Activated CD4-positive, alpha-beta memory T cell treated with anti-CD3 and anti-CD28 coated beads for 36 hours (primary cell): ENCODE results near the gene C1QTNF2. TPM values are rescaled to one million over a fixed set of nuclear protein-coding genes. Genes with fewer than 3 reads are reported as not detected.

Experiments
- CTCF ChIA-PET: fragments of 350-600 bp; sonication (Branson Sonifier 250); formaldehyde crosslinking; loops from one replicate; lab custom pipeline; 2021; ENCODE audit warnings: antibody characterized with exemption, inconsistent platforms; lab: Charles Lee
- POLR2A ChIA-PET: fragments of 350-600 bp; sonication (Branson Sonifier 250); formaldehyde crosslinking; loops from one replicate; lab custom pipeline; 2021; ENCODE audit warnings: antibody characterized with exemption; lab: Charles Lee
- DNase-seq: peaks from one replicate; pipeline ENCODE4 v3.0.0-alpha.2; 2020
- H3K27ac Mint-ChIP-seq: one replicate; pipeline ENCODE4 v1.8.0; 2021; ENCODE audit warnings: mixed read lengths
- H3K27me3 Mint-ChIP-seq: one replicate; pipeline ENCODE4 v1.8.0; 2021; ENCODE audit warnings: mixed read lengths
- H3K36me3 Mint-ChIP-seq: one replicate; pipeline ENCODE4 v1.8.0; 2021; ENCODE audit warnings: mixed read lengths
- H3K4me1 Mint-ChIP-seq: one replicate; pipeline ENCODE4 v1.8.0; 2021; ENCODE audit warnings: low read depth, mixed read lengths
- H3K4me3 Mint-ChIP-seq: one replicate; pipeline ENCODE4 v1.8.0; 2021; ENCODE audit warnings: mild to moderate bottlenecking, mixed read lengths
- H3K9me3 Mint-ChIP-seq: one replicate; pipeline ENCODE4 v1.8.0; 2021; ENCODE audit warnings: mixed read lengths
- intact Hi-C: fragments of 100-400 bp; cut with micrococcal nuclease; formaldehyde crosslinking; loops from one replicate; pipeline ENCODE4 v1.15.1; 2023
- total RNA-seq, 2 experiments: library from RNA; stranded (reverse); gene quantifications; one replicate each; pipeline ENCODE4 v1.2.3, GENCODE V29; 2021

C1QTNF2 gene
- total RNA-seq, 2 experiments from 2014 or later = not detected

DNA sequence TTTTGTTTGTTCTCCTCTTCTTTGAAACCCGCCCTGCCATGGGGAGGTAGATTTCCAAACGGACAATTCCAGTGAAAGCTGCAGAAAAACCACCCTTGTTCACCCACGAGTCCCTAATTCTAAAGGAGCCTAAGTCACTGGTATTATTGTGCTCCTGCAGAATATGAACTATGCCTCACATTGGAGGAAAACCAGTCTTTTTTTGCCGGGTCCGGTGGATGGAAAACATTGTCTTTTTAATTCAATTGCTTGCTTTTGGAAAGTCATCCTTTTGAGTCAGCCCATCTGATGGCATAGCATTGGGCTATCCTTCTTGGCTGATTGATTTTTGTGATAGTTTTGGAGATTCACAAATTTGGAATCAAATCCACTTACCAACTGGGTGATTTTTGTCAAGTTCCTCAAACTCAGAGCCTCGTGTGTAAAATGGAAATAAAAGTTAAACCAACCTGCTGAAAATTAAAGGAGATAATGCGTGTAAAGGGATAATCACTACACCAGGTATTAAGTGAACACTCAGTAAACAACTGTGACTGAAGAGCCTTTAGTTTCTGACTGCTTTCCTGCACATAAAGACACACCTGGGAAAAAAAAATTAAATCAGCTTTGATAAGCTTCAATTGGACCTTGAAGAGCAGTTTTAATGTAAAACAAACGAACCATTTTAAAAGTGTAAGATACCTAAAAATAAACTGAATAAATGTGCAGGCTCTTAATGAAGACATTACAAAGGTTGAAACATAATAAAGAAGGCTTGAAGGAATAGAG, 57.3 kb downstream of the C1QTNF2 start:
- ChIA-PET POLR2A (no interaction called here), CTCF (interaction anchor here (1.0 kb wide), 1 partner anchor 32 kb away, joined by 4 read pairs; no protein-coding TSS in a partner anchor)
- DNase-seq = no peak
- peaks cover 7% of the 10 kb centered on the region for H3K4me1 Mint-ChIP-seq
- intact Hi-C loops = no loop called here
- no peaks in the 10 kb centered on the region for H3K9me3 Mint-ChIP-seq
- H3K27ac Mint-ChIP-seq = no peak overlapping the region
- H3K36me3 Mint-ChIP-seq = no peaks in the 10 kb centered on the region
- H3K4me3 Mint-ChIP-seq = peak overlapping the region; percentile 38
- H3K27me3 Mint-ChIP-seq = peaks cover 55% of the 10 kb centered on the region

DNA sequence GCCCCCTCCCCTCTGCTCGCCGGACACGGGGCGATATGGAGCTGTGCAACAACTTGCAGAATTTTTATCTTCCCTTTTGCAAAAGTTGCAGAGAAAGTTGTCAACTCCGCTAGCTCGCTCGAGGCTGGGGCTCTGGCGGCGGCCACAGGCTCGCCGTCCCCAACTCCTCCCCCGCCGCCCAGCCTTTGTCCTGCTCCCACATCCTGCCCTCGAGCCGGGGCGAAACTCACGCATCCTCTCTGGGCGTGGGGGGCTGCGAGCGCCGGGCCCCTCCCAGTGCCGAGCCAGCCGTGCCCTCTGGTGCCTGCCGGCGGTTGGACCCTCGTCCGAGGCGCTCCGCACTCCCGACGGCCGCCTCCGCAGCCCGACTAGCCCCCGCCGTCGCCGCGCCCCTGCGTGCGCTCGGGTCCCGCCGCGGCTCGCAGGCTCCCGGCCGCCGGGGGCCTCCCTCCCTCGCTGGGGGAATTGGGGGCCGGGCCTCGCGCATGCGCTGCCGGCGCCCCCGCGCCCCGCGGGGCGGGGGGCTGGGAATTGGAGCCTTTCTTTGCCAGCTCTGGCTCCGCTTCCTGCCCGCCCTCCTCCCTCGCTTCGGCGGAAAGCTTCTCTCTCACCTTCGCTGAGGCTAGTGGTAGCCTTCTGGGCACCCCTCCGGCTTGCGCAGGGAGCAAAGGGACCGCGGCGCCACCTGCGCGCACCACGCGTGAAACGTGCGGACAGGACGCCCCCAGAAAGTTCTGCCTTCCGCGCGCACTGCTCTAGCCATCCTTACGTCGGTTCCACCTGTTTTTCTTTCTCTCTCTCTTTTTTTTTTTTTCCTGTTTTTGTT, 58.1 kb downstream of the C1QTNF2 start, which contains the start of gene CCNJL:
Gene CCNJL (minus strand): TSS at position 431 of the 826 bp plus-strand sequence. CDS start 641 bp downstream, outside the sequence.
- H3K4me3 Mint-ChIP-seq = peak within 1 kb of the TSS; percentile 38
- H3K4me1 Mint-ChIP-seq = peaks cover 7% of the 10 kb centered on the region
- CTCF ChIA-PET = interaction anchor here (0.7 kb wide), 1 partner anchor 290 kb away, joined by 3 read pairs; no protein-coding TSS in a partner anchor

DNA sequence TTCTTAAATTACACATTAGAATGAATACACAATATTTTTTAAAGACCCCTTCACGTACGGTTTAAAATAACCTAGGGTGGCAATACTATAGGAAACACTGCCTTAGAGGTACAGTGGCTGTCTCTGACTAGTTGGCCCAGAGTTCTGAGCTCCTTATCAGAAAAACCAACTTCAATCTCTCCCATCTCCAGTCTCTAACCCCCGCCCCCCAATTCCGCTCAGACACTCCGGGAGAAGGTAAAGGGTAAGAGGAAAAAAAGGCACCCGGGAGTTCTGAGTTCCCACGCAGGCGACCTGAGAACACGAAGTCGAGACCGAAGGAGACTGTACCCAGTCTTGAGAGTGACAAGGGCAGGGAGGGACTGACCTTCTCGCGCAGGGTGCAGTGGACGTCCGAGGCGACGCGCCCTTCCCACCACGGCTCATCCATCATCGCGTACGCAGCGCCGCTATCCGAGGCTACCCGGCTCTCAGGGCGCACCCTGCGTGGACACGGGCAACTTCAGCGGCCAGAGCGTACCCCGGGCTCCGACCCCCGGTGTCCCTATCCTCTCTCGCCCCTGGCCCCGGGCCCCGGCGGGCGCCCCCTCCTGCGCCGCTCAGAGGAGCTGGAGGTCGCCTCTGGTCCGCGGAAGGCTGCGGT, 58.8 kb downstream of the C1QTNF2 start:
- H3K27ac Mint-ChIP-seq = no peak overlapping the region
- no peaks in the 10 kb centered on the region for H3K9me3 Mint-ChIP-seq
- H3K4me3 Mint-ChIP-seq = peak overlapping the region; percentile 16
- POLR2A ChIA-PET = no interaction called here
- H3K4me1 Mint-ChIP-seq = peaks cover 7% of the 10 kb centered on the region
- no peaks in the 10 kb centered on the region for H3K36me3 Mint-ChIP-seq
- CTCF ChIA-PET = interaction anchor here (0.7 kb wide), 1 partner anchor 289 kb away, joined by 3 read pairs; no protein-coding TSS in a partner anchor
- peaks cover 59% of the 10 kb centered on the region for H3K27me3 Mint-ChIP-seq
- DNase-seq = no peak
- intact Hi-C loops = no loop called here

More for the DNA sequence above, 58.1 kb downstream of the C1QTNF2 start, which contains the start of gene CCNJL:
- DNase-seq = no peak
- POLR2A ChIA-PET = no interaction called here
- Mint-ChIP-seq H3K27ac (no peak within 1 kb of the TSS), H3K9me3 (no peaks in the 10 kb centered on the region), H3K36me3 (no peaks in the 10 kb centered on the region), H3K27me3 (peaks cover 57% of the 10 kb centered on the region)
- intact Hi-C loops = no loop called here

DNA sequence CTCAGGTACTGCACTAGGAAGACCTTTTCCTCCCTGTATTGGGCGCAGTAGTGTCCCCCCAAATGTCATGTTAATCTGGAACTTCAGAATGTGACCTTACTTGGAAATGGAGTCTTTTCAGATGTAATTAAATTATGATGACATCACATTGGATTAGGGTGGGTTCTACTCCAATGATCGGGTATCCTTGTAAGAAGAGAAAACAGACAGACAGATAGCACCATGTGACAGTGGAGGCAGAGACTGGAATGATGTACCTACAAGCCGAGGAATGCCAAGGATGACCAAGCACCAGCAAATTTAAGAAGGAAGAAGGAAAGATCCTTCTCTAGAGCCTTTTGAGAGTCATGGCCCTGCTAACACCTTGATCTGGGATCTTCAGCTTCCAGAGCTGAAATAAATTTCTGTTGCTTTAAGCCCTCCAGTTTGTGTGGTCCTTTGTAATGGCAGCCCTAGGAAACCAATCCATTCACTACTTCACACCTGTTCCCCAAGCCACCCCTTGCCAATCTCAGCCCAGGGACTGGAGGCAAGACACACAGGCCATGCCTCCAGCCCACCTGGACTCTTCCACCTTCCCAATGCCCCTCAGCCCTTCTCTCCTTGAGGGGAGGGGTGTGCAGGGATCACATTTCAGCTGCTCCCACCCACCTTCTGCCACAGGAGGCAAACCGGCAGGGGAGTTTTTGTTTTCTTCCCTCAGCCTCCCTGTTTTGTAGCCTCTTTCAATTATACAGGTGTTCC, 59.7 kb downstream of the C1QTNF2 start:
- intact Hi-C loops = no loop called here
- H3K36me3 Mint-ChIP-seq = no peaks in the 10 kb centered on the region
- H3K4me1 Mint-ChIP-seq = peaks cover 7% of the 10 kb centered on the region
- H3K27me3 Mint-ChIP-seq = peaks cover 52% of the 10 kb centered on the region
- POLR2A ChIA-PET = no interaction called here
- no peak for DNase-seq
- no peak overlapping the region for H3K27ac Mint-ChIP-seq
- CTCF ChIA-PET = no interaction called here
- no peaks in the 10 kb centered on the region for H3K9me3 Mint-ChIP-seq
- H3K4me3 Mint-ChIP-seq = no peak overlapping the region

DNA sequence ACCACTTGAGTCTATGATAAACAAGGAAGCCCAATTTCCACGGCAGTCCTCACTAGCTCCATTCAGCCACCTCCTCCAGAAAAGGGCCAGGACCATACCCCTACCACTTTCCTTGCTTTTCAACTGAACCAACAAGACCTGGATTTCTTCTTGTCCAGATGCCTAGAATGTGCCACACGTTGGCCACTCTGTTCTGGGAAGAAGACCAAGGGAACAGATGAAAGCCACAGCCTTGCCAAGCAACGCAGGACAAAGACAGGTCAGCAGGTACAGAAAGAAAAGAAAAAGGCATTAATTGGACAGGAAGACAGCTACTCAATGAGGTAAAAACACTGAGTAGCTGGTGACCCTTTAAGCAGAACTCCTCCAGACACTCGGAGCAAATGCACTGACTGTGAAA, 60.3 kb downstream of the C1QTNF2 start:
- DNase-seq = no peak
- intact Hi-C loops = no loop called here
- Mint-ChIP-seq H3K36me3 (no peaks in the 10 kb centered on the region), H3K27ac (no peak overlapping the region), H3K4me1 (peaks cover 7% of the 10 kb centered on the region), H3K9me3 (no peaks in the 10 kb centered on the region), H3K4me3 (no peak overlapping the region), H3K27me3 (peaks cover 54% of the 10 kb centered on the region)
- ChIA-PET POLR2A (no interaction called here), CTCF (no interaction called here)

DNA sequence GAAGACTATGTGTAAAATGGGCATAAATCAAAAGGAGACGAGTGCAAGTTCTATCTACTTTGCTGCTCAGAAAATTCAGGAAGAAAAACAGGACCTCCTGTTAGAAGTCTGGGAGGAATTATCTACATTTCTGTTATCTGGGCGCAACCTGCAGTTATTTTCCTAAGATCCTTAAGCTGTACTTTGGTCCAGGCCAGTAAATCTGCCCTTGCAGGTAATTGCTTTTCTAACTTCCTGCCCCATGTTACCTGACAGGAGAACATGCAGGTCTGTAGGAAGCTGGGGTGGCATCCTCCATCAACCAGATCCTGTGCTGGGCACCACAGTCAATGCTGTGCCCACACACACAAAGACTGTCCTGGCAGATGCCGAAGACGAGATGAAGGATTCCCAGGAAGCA, 63.7 kb downstream of the C1QTNF2 start:
- DNase-seq = no peak
- no peak overlapping the region for H3K27ac Mint-ChIP-seq
- H3K9me3 Mint-ChIP-seq = no peaks in the 10 kb centered on the region
- no peaks in the 10 kb centered on the region for H3K36me3 Mint-ChIP-seq
- intact Hi-C loops = no loop called here
- CTCF ChIA-PET = no interaction called here
- POLR2A ChIA-PET = no interaction called here
- H3K4me3 Mint-ChIP-seq = no peak overlapping the region
- H3K4me1 Mint-ChIP-seq = no peaks in the 10 kb centered on the region
- peaks cover 46% of the 10 kb centered on the region for H3K27me3 Mint-ChIP-seq

DNA sequence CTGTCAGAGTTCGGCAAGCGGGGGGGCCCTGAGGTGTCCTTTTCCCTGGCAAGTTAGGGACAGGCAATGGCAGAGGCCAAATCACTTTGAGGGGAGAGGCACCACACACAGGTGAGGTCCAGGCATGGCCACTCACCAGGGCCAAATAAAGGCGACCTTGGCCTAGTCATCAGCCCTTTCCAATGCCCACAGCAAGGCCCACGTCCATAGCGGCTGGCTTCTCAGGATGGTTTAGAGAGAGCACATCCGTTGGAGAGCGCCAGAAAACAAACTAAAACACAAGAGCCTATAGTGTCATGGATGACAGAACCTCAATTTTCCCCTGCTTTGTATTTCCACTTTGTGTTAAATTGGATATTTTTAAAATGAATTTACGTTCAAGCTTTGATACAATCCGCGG, 65.1 kb downstream of the C1QTNF2 start:
- Mint-ChIP-seq H3K4me3 (no peak overlapping the region), H3K27ac (no peak overlapping the region), H3K4me1 (no peaks in the 10 kb centered on the region), H3K27me3 (peaks cover 34% of the 10 kb centered on the region), H3K9me3 (no peaks in the 10 kb centered on the region), H3K36me3 (no peaks in the 10 kb centered on the region)
- ChIA-PET POLR2A (no interaction called here), CTCF (no interaction called here)
- DNase-seq = no peak
- intact Hi-C loops = no loop called here

DNA sequence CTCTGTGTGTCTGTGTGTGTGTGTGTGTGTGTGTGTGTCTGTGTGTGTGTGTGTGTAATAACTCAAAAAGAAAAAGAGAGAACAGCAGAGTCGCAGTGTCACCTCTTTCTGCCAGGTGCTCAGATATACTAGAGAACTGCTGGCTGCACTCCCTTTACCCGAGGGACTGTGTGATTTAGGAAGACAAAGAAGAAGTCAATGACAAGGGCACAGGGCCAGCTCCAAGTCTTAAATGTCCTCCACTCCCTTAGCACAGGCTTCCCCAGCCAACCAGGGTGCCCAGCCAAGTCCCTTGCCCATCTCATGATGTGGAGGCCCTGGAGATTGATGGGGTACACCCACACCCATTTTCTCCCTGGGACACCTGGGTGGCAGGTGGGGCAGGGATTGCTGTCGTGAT, 66.7 kb downstream of the C1QTNF2 start:
- intact Hi-C loops = no loop called here
- no peak for DNase-seq
- no peak overlapping the region for H3K27ac Mint-ChIP-seq
- peaks cover 26% of the 10 kb centered on the region for H3K27me3 Mint-ChIP-seq
- H3K4me1 Mint-ChIP-seq = no peaks in the 10 kb centered on the region
- no peaks in the 10 kb centered on the region for H3K36me3 Mint-ChIP-seq
- H3K4me3 Mint-ChIP-seq = no peak overlapping the region
- H3K9me3 Mint-ChIP-seq = no peaks in the 10 kb centered on the region
- ChIA-PET CTCF (no interaction called here), POLR2A (no interaction called here)

DNA sequence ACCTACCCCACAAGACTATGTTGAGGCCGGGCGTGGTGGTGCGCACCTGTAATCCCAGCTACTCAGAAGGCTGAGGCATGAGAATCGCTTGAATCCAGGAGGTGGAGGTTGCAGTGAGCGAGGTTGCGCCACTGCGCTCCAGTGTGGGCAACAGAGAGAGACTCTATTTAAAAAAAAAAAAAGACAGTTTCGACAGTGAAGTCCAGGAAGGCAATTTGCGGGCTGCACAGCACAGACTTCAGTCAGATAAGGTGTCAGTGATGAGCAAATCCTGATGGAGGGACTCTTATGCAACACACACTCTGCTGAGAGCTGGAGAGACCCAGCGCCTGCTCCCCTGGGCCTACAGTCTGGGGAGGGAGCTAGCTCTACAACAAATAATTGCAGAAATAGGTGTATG, 72.2 kb downstream of the C1QTNF2 start:
- DNase-seq = no peak
- H3K4me3 Mint-ChIP-seq = no peak overlapping the region
- no peaks in the 10 kb centered on the region for H3K9me3 Mint-ChIP-seq
- POLR2A ChIA-PET = no interaction called here
- no peaks in the 10 kb centered on the region for H3K4me1 Mint-ChIP-seq
- CTCF ChIA-PET = no interaction called here
- no peak overlapping the region for H3K27ac Mint-ChIP-seq
- peaks cover 6% of the 10 kb centered on the region for H3K27me3 Mint-ChIP-seq
- intact Hi-C loops = no loop called here
- H3K36me3 Mint-ChIP-seq = no peaks in the 10 kb centered on the region

DNA sequence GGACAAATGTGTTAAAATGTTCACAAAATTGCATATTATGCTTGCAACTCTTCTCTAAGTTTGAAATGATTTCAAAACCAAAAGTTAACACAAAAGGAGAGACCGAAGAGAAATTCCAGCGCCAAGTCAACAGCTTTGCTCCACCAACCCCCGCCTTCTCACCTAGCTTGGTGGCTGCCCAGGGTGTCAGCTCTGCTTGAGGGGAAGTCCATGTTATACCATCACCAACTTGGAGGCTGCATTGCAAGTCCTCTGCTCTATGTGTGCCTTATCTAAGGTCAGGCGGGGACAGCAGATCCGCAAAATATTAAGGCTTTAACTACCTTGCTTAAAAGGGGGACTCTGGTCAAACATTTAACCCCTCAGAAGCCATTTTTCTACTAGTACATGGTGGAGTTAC, 72.7 kb downstream of the C1QTNF2 start:
- H3K36me3 Mint-ChIP-seq = no peaks in the 10 kb centered on the region
- H3K9me3 Mint-ChIP-seq = no peaks in the 10 kb centered on the region
- intact Hi-C loops = no loop called here
- CTCF ChIA-PET = no interaction called here
- H3K4me3 Mint-ChIP-seq = no peak overlapping the region
- no peaks in the 10 kb centered on the region for H3K4me1 Mint-ChIP-seq
- DNase-seq = no peak
- H3K27ac Mint-ChIP-seq = no peak overlapping the region
- peaks cover 5% of the 10 kb centered on the region for H3K27me3 Mint-ChIP-seq
- POLR2A ChIA-PET = no interaction called here
